Measurements from ENCODE around the gene ALOXE3. TPM values are rescaled to one million over a fixed set of nuclear protein-coding genes. Genes with fewer than 3 reads are reported as not detected.
A peak's percentile ranks its signal among the peaks of the same experiment; 100 is the strongest.

Gene ALOXE3
- total and polyA plus RNA-seq, 4 experiments from 2014 or later, result 0.20 to 0.33 (median 0.32) TPM; not detected in 1

DNA sequence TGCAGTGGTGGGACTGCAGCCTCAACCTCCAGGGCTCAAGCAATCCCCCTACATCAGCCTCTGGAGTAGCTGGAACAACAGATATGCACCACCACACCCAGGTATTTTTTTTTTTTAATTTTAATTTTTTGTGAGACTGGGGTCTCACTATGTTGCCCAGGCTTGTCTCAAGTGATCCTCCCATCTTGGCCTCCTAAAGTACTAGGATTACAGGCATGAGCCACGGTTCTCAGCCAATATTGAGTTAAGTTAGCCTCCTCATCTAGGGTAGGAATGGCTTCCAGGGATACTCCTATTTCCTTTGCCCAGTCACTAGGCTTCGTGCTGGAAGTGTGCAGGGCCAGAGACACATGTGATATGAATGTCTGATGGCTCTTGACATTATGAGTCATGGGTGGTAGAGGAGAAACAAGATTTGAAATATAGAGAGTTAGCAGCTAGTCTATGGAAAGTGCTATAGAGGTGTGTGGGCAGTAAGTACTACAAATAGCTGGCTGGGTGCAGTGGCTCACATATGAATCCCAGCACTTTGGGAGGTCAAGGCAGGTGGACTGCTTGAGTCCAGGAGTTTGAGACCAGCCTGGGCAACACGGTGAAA is 13.6 kb upstream of the ALOXE3 start:
- Histone ChIP-seq H3K36me3 (ENCODE audit: insufficient read depth, low read length) (no peaks in the 10 kb centered on the region), H3K4me1 (ENCODE audit: insufficient read depth, low read length) (peaks cover 4% of the 10 kb centered on the region), H3K9me3 (ENCODE audit: control insufficient read depth in 1 of 2, low read length in 2 of 2) (no peaks in the 10 kb centered on the region), H3K27ac (ENCODE audit: low read depth, low read length) (no peak overlapping the region), H3K4me3 (ENCODE audit: low read length in 2 of 2) (no peak overlapping the region), H3K27me3 (ENCODE audit: insufficient read depth, low read length) (no peaks in the 10 kb centered on the region)
- peaks cover 0 to 6% of the 10 kb centered on the region in 2 donors for H3K27me3 Mint-ChIP-seq
- no peak overlapping the region for H3K4me3 Mint-ChIP-seq
- no peak for DNase-seq
- H3K4me1 Mint-ChIP-seq, result peaks cover 4 to 7% (median 5%) of the 10 kb centered on the region in 4 donors
- intact Hi-C loops (cut with micrococcal nuclease), result no loop called here
- CTCF ChIA-PET (ENCODE audit: partially characterized antibody), result interaction anchor here (0.7 to 1.2 kb wide), 4 partner anchors 12 to 160 kb away, joined by 3 to 5 read pairs (median 3); no protein-coding TSS in a partner anchor
- H3K9me3 Mint-ChIP-seq, result peaks cover 0 to 2% (median 0%) of the 10 kb centered on the region in 8 donors
- H3K36me3 Mint-ChIP-seq, result no peaks in the 10 kb centered on the region
- POLR2A ChIA-PET (ENCODE audit: partially characterized antibody), result interaction anchor here (0.7 to 0.8 kb wide), 4 partner anchors 12 to 163 kb away, joined by 3 to 4 read pairs (median 4); partner anchors contain the start of gene SLC25A35
- H3K27ac Mint-ChIP-seq, result peak overlapping the region in 1 of 7 donors; percentile 55

DNA sequence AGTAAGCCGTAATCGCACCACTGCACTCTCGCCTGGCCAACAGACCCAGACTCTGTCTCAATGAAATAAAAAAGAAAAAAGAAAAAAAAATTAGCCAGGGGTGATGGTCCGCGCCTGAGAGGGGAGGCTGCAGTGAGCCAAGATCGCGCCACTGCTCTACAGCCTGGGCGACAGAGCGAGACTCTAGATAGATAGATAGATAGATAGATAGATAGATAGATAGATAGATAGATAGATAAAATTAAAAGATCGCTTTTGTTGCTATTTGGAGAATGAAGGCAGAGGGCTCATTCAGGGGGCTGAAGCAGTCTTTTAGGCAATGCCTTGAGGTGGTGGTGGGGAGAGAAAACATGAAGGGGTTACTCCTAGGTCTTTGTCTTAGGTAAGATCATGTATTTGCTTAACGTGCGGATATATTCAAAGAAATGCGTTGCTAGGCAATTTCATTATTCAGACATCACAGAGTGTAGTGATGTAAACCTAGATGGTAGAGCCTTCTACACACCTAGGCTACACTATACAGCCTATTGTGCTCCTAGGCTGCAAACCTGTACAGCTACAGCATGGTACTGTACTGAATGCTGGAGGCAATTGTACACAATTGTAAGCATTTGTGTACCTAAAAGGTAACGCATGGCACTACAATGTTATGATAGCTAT is 9.9 kb upstream of the ALOXE3 start:
- ChIA-PET CTCF (ENCODE audit: partially characterized antibody) (interaction anchor here (0.6 to 2.7 kb wide), 2 partner anchors 10 to 605 kb away, joined by 4 to 16 read pairs; no protein-coding TSS in a partner anchor), POLR2A (ENCODE audit: partially characterized antibody) (interaction anchor here (0.7 to 2.5 kb wide), 5 partner anchors 8 to 64 kb away, joined by 3 to 20 read pairs (median 3); no protein-coding TSS in a partner anchor)
- H3K4me1 Mint-ChIP-seq, result peaks cover 29 to 41% (median 34%) of the 10 kb centered on the region in 4 donors
- Histone ChIP-seq H3K27me3 (ENCODE audit: insufficient read depth, low read length) (peaks cover 6% of the 10 kb centered on the region), H3K9me3 (ENCODE audit: control insufficient read depth in 1 of 2, low read length in 2 of 2) (no peaks in the 10 kb centered on the region), H3K36me3 (ENCODE audit: insufficient read depth, low read length) (no peaks in the 10 kb centered on the region), H3K4me1 (ENCODE audit: insufficient read depth, low read length) (peaks cover 38% of the 10 kb centered on the region), H3K27ac (ENCODE audit: low read depth, low read length) (no peak overlapping the region), H3K4me3 (ENCODE audit: low read length in 2 of 2) (no peak overlapping the region)
- intact Hi-C loops (cut with micrococcal nuclease), result no loop called here
- H3K27ac Mint-ChIP-seq, result peak overlapping the region in 1 of 7 donors; percentile 63
- H3K4me3 Mint-ChIP-seq, result peak overlapping the region in 1 of 8 donors; percentile 2
- H3K9me3 Mint-ChIP-seq, result peaks cover 0 to 16% (median 0%) of the 10 kb centered on the region in 8 donors
- DNase-seq, result no peak
- peaks cover 0 to 17% of the 10 kb centered on the region in 2 donors for H3K36me3 Mint-ChIP-seq
- peaks cover 1 to 20% of the 10 kb centered on the region in 2 donors for H3K27me3 Mint-ChIP-seq

DNA sequence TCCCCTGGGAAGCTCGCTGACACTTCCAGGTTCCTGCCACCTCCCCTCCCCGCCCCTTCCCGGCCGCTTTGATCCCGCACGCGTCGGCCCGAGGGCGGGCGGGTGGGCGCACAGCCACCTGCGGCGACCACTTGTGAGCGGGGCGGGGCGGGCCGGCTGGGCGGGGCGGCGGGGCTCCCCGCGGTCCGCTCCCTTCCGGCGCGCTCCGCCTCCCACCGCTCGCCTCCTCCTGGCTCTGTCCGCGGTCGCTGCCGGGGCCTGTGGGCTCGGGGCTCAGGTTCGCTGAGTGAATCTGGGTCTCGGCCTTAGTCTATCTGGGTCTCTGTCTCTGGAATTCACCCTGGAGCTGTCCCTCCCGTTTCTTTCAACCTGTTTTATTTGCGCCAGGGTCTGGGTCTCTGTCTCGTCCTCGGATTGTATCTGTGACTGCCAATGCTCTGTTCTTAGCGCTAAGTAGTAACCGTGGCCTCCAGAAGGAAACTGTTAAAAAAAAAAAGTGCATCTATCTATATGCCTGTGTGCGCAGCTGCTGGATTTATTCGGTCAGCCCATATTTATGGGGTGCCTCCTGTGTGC is 8.3 kb upstream of the ALOXE3 start:
- Mint-ChIP-seq H3K4me1 (peaks cover 35 to 52% (median 43%) of the 10 kb centered on the region in 4 donors), H3K36me3 (peaks cover 0 to 19% of the 10 kb centered on the region in 2 donors)

DNA sequence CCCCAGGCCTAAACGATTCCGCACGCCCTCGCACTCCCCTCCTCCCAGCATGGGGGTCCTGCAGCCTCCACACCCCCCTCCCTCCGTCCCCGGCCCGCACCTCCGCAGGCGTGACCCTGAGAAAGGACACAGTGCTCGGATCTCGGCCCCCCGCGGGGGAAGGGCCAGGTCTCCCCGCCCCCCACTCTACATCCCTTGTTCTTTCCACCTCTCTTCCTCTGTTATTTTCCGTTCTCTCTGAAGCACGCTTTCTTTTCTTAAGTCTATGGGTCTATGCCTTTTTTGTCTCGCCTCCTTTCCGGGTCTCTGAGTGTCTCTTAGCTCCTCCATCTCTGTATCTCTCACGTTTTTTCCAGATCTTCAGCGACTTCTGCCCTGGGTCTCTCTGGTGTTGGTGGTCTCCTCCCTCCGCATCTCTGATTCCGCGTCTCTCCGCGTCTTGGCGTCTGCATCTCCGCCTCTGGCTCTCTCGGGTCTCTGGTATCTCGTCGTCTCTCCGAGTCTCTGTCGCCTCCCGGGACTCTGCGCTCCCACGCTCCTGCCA is 7.7 kb upstream of the ALOXE3 start:
- peaks cover 0 to 20% of the 10 kb centered on the region in 2 donors for H3K36me3 Mint-ChIP-seq
- Histone ChIP-seq H3K36me3 (ENCODE audit: insufficient read depth, low read length) (no peaks in the 10 kb centered on the region), H3K4me3 (ENCODE audit: low read length in 2 of 2) (peak overlapping the region; percentile 53 to 57), H3K27ac (ENCODE audit: low read depth, low read length) (no peak overlapping the region), H3K27me3 (ENCODE audit: insufficient read depth, low read length) (peaks cover 20% of the 10 kb centered on the region), H3K9me3 (ENCODE audit: control insufficient read depth in 1 of 2, low read length in 2 of 2) (no peaks in the 10 kb centered on the region), H3K4me1 (ENCODE audit: insufficient read depth, low read length) (peaks cover 57% of the 10 kb centered on the region)
- peaks cover 8 to 21% of the 10 kb centered on the region in 2 donors for H3K27me3 Mint-ChIP-seq
- POLR2A ChIA-PET (ENCODE audit: partially characterized antibody), result interaction anchor here (0.6 to 2.5 kb wide), 13 partner anchors 13 to 258 kb away, joined by 3 to 20 read pairs (median 4); partner anchors contain the start of genes RANGRF and SLC25A35
- H3K27ac Mint-ChIP-seq, result peak overlapping the region; percentile 61 to 100 (median 93)
- H3K9me3 Mint-ChIP-seq, result peaks cover 0 to 16% (median 0%) of the 10 kb centered on the region in 8 donors
- DNase-seq, result peak in 3 of 5 donors; percentile 20 to 57 (median 27)
- H3K4me3 Mint-ChIP-seq, result peak overlapping the region; percentile 85 to 99 (median 92)
- CTCF ChIA-PET (ENCODE audit: partially characterized antibody), result interaction anchor here (1.2 to 2.7 kb wide), 5 partner anchors 7 to 53 kb away, joined by 3 to 16 read pairs (median 5); partner anchors contain the start of gene ALOXE3
- H3K4me1 Mint-ChIP-seq, result peaks cover 37 to 55% (median 45%) of the 10 kb centered on the region in 4 donors
- intact Hi-C loops (cut with micrococcal nuclease), result loop anchor here (1.0 kb wide), 1 partner anchor 12 kb away; no protein-coding TSS in a partner anchor

More for the DNA sequence above, 8.3 kb upstream of the ALOXE3 start:
- H3K4me3 Mint-ChIP-seq, result peak overlapping the region; percentile 90 to 99 (median 94)
- intact Hi-C loops (cut with micrococcal nuclease), result no loop called here
- DNase-seq, result peak; percentile 31 to 44 (median 34)
- H3K27me3 ChIP-seq (ENCODE audit: insufficient read depth, low read length), result peaks cover 20% of the 10 kb centered on the region
- H3K4me3 ChIP-seq (ENCODE audit: low read length in 2 of 2), result peak overlapping the region in 1 of 2 donors; percentile 57
- H3K27me3 Mint-ChIP-seq, result peaks cover 6 to 19% of the 10 kb centered on the region in 2 donors
- H3K27ac Mint-ChIP-seq, result peak overlapping the region; percentile 58 to 100 (median 86)
- H3K9me3 ChIP-seq (ENCODE audit: control insufficient read depth in 1 of 2, low read length in 2 of 2), result no peaks in the 10 kb centered on the region
- no peak overlapping the region for H3K27ac ChIP-seq (ENCODE audit: low read depth, low read length)
- peaks cover 0 to 16% (median 0%) of the 10 kb centered on the region in 8 donors for H3K9me3 Mint-ChIP-seq
- ChIA-PET POLR2A (ENCODE audit: partially characterized antibody) (interaction anchor here (0.8 to 2.5 kb wide), 18 partner anchors 7 to 257 kb away, joined by 3 to 20 read pairs (median 3); partner anchors contain the start of genes RANGRF and SLC25A35), CTCF (ENCODE audit: partially characterized antibody) (interaction anchor here (1.0 to 2.7 kb wide), 7 partner anchors 8 to 95 kb away, joined by 3 to 16 read pairs (median 4); partner anchors contain the start of gene ALOXE3)
- peaks cover 54% of the 10 kb centered on the region for H3K4me1 ChIP-seq (ENCODE audit: insufficient read depth, low read length)
- H3K36me3 ChIP-seq (ENCODE audit: insufficient read depth, low read length), result no peaks in the 10 kb centered on the region

DNA sequence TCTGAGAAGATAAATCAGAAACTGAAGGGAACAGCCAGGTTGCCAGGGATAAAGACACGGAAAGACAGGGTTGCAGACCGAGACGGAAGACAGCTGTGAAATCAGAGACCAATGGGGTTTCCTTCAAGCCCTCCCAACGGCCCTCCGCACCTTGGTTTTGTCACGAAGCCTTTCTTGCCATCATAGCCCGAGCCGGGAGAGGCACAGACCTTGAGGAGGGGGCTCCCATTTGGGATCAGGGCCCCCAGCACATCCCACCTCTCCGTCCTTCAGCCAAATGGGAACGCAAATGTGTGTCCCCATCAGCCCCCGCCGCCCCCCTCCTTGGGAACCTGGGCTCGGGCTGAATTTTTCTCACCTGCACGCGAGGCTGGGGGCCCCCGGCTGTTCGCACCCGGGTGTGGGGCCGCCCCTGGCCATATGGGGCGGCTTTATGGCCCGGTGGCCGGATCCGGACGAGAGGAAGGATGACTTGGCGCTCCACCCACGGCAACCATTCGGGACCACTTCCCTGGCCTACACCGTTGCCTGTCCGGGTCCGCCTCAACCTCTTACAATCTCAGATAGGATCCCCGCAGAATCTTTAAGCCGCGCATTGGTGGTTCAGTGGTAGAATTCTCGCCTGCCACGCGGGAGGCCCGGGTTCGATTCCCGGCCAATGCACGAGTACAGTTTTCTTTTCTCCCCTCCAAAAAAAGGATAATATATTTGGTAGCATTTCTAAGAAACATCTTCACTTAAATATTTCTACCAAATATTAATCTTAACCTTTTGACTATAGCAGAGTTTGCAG is 7.0 kb upstream of the ALOXE3 start:
- peak overlapping the region; percentile 85 to 99 (median 92) for H3K4me3 Mint-ChIP-seq
- peaks cover 42 to 62% (median 51%) of the 10 kb centered on the region in 4 donors for H3K4me1 Mint-ChIP-seq
- Histone ChIP-seq H3K36me3 (ENCODE audit: insufficient read depth, low read length) (no peaks in the 10 kb centered on the region), H3K27ac (ENCODE audit: low read depth, low read length) (no peak overlapping the region), H3K27me3 (ENCODE audit: insufficient read depth, low read length) (peaks cover 20% of the 10 kb centered on the region), H3K4me3 (ENCODE audit: low read length in 2 of 2) (peak overlapping the region; percentile 53 to 68), H3K9me3 (ENCODE audit: control insufficient read depth in 1 of 2, low read length in 2 of 2) (no peaks in the 10 kb centered on the region), H3K4me1 (ENCODE audit: insufficient read depth, low read length) (peaks cover 63% of the 10 kb centered on the region)
- peaks cover 0 to 27% of the 10 kb centered on the region in 2 donors for H3K36me3 Mint-ChIP-seq
- H3K27ac Mint-ChIP-seq, result peak overlapping the region; percentile 69 to 100 (median 93)
- intact Hi-C loops (cut with micrococcal nuclease), result loop anchor here (1.0 kb wide), 1 partner anchor 13 kb away; no protein-coding TSS in a partner anchor
- DNase-seq, result peak; percentile 83 to 90 (median 87)
- ChIA-PET CTCF (ENCODE audit: partially characterized antibody) (interaction anchor here (0.6 to 2.8 kb wide), 6 partner anchors 13 to 1078 kb away, joined by 3 to 21 read pairs (median 4); no protein-coding TSS in a partner anchor), POLR2A (ENCODE audit: partially characterized antibody) (interaction anchor here (0.6 to 9.5 kb wide), 15 partner anchors 13 to 439 kb away, joined by 3 to 152 read pairs (median 6); partner anchors contain the start of genes CTC1 and SLC25A35)
- peaks cover 10 to 28% of the 10 kb centered on the region in 2 donors for H3K27me3 Mint-ChIP-seq
- H3K9me3 Mint-ChIP-seq, result peaks cover 0 to 20% (median 0%) of the 10 kb centered on the region in 8 donors

Data from CD4-positive, alpha-beta memory T cell (primary cell).